Measurements from ENCODE around the gene CDKL1. TPM values are rescaled to one million over a fixed set of nuclear protein-coding genes. Genes with fewer than 3 reads are reported as not detected.

Gene CDKL1
- total RNA-seq, 1 experiment from 2014 or later = 12.9 TPM

Small RNA genes lying within 50 kb of the gene (small RNA-seq; reads per million reads assigned to genes)
- gene MIR4504 = not detected

Other genes with a start within 250 kb of the CDKL1 start
- gene SOS2, start 165.3 kb downstream of the CDKL1 start, total RNA-seq (2014; rRNA removed; shearing (Covaris generic)) = 2.4 and 5.1 TPM in 2 replicates
- gene L2HGDH, start 84.7 kb downstream of the CDKL1 start, total RNA-seq (2014; rRNA removed; shearing (Covaris generic)) = 13.2 and 17.1 TPM in 2 replicates
- 4.1 and 6.1 TPM in 2 replicates for gene DMAC2L, start 84.6 kb downstream of the CDKL1 start, total RNA-seq (2014; rRNA removed; shearing (Covaris generic))
- gene MAP4K5, start 135.7 kb upstream of the CDKL1 start, total RNA-seq (2014; rRNA removed; shearing (Covaris generic)) = 29.2 and 34.1 TPM in 2 replicates
- 0.28 and 1.6 TPM in 2 replicates for gene ATL1, start 163.3 kb upstream of the CDKL1 start, total RNA-seq (2014; rRNA removed; shearing (Covaris generic))

All from HT-29 (cell line).